Fibroblast of peridontal ligament (primary cell): ENCODE measurements around the gene BMP6.
"Not testable (repeated sequence)": the region's sequence is repeated elsewhere in the genome, so short reads cannot be mapped to it uniquely, and the experiment has no call there.

Source experiments
- DNase-seq: peaks from one replicate; pipeline ENCODE4 v3.0.0-alpha.2; 2010; ENCODE audit errors: extremely low read depth

The BMP6 gene

GRCh38 chr6:7787731-7788130 is 61.8 kb downstream of the BMP6 start:
- DNase-seq, result no peak

DNA sequence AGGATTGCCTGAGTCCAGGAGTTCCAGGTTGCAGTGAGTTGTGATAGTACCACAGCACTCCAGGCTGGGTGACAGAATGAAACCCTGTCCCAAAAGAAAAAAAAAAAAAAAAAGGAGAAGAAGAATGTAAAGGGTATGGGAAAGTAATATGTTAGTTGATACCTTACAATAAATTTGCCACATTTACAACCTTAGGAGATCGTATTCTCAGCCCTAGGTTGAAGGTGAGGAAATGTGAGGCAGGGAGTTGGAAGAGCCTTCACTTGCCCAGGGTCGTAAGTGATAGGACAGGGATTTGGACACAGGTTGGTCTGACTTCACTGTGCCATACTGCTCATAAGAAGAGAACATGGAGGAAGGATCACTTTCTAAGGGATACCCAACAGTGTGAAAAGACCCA is 68.6 kb downstream of the BMP6 start:
- no peak for DNase-seq

GRCh38 chr6:7797386-7797785 is 71.5 kb downstream of the BMP6 start:
- DNase-seq, result no peak

- DNase-seq, result no peak
Measured at GRCh38 chr6:7798751-7799150, 72.9 kb downstream of the BMP6 start.

GRCh38 chr6:7802662-7803061 is 76.8 kb downstream of the BMP6 start:
- DNase-seq, result no peak

DNA sequence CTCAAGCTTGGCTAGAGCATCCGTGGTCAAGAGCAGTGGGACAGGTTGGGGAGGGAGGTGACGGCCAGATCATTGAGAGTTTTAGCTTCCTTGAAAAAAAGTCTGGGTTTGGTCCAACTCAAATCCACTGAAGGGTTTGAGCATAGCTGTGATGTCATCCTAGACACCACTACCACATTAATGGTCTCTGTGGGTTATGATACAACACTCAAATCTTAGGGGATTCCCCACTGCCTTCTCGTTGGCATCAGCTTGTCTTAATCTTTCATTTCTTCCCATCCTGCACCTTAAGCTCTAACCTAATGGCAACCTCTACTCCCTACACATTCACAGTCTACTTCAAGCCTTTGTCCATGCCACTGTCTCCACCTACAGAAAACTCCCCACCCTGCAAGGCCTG is 77.3 kb downstream of the BMP6 start:
- no peak for DNase-seq

DNA sequence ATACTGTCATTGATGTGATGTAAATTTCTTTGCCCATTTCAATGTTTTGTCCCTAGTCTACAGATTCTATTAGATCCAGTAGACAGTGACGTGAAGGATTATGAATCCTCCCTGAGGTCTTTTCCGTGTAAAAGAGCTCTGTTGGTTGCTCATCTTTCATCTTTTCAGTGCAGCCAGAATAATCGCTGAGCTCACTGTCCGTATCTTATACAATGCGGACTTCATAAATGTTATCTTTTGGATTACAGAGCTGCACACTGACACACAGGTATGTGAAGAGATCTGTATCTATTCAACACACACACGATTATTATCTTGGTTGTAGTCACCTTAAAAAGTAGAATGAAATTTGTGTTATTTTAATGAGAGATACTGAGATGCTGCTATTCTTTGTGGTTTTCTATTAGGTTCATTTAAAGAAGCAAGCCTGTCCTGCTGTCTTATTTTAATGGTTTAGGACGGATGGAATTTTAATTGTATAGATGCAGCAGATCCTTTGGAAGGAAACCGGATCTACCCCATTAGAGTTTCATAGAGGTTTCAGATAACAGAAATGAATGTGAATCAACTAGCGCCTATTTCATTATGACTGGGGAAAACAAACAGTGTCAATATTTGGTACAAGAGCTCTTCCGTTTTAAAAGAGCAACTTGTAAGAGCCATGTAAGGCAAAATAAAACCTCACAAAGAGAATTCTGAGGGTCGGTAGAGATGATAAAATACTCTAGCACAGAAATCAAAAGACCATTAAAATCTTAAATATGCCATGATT is 79.4 kb downstream of the BMP6 start:
- DNase-seq, result no peak

GRCh38 chr6:7805850-7806214 is 79.9 kb downstream of the BMP6 start:
- no peak for DNase-seq

DNA sequence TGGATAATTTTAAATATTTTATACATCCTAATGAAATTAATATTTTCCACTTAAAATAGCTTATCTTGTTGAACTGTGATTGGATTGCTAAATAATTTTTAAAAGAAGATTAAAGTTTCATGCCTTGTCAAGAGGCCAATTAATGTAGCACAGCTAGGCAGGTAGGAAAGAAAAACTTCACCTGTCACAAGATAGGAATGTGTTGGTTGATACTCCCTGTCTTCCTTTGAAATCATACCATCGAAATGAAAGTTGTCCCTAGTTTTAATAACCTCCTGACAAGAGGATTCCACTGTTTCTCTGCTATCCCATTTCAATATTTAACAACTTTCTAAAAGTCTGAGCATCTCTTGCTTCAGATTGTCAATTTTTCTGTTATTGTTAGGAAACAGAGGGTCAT is 80.8 kb downstream of the BMP6 start:
- DNase-seq, result no peak

DNA sequence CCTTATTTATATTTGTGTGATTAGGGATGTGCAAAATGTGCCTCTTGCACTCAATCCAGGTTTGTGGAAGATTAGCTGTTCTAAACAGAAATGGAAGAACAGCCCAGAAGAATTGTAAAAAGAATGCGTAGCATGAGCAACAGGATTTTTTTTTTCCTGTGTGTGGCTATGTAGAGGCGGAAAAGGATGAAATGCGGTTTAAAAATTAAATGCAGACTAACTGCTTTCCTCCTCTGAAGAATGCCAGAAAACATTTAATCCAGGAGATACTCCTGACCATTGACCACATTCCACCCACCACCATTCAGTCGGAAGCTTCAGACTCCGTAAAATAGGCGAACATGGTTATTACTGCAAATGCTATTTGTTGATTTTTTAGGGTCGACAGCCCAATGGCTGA is 83.4 kb downstream of the BMP6 start:
- peak; percentile 47 for DNase-seq

DNA sequence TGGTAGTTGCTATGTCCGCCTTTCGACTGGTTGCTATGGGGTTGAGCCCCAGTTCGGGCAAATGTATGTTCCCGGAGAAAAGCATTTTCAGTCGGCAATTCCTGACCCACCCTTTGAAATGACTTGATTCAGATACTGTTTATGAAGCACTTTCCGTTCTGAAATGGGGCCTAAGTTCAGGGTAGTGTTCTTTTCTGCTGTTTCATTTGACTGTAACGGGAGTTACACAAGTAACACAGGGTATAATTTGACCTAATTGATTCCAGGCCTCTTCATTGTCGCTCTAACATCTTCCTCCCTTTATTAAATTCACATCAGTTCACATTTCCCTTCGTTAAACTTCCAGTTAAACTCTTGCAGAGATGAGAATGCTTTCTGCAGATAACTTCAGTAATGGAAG is 85.5 kb downstream of the BMP6 start:
- DNase-seq, result peak; percentile 68

DNA sequence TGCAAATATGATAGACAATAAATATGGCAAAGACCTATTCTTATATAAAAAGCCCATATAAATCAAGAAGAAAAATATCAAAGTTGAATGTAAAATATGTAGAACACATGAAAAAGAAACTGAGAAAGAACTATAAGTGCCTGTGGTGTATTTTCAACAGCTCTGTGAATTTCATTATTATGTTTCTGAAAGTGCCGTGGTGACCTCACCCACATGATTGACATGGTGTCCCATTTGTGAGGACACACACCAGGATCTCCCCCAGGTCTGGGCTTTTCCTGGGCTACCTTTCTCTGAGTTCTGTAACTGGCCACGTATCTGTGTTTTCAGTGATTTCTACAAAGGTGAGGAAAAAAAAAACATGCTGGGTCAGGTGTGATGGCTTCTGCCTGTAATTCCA is 86.7 kb downstream of the BMP6 start:
- no peak for DNase-seq

DNA sequence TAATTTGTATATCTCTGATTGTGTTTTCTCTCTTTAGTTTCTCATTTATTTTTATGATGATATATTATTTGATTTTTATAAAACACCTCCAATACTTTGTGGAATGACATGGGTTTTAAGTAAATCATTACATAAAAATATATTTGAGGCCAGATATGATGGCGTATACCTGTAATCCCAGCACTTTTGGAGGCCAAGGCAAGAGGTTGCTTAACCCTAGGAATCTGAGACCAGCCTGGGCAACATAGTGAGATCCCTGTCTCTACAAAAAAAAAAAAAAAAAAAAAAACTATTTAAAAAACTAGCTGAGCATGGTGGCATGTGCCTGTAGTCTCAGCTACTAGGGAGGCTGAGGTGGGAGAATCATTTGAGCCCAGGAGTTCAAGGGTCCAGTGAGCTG is 87.3 kb downstream of the BMP6 start:
- no peak for DNase-seq

GRCh38 chr6:7813704-7814103 is 87.8 kb downstream of the BMP6 start:
- no peak for DNase-seq

DNA sequence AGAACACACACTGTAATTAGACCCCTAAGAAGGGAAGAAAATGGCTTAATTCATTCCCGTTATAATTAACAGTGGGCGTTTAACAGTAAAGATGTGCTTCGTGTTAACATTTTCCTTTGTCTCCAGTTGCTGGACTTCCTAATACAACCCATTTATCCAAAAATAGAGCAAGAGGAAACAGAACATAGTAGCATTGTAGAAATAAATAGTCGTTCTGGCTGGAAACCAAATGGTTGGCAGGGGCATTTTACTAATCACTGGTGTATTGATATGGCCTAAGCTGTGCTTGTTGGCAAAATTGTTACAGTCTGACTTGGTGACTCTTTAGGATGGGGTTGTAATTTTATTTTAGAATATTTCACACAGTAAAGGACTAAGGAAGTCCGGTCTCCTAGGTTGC is 89.8 kb downstream of the BMP6 start:
- no peak for DNase-seq

GRCh38 chr6:7817184-7817583 is 91.3 kb downstream of the BMP6 start:
- not testable (repeated sequence) for DNase-seq

GRCh38 chr6:7818257-7819214 is 92.6 kb downstream of the BMP6 start:
- no peak for DNase-seq

DNA sequence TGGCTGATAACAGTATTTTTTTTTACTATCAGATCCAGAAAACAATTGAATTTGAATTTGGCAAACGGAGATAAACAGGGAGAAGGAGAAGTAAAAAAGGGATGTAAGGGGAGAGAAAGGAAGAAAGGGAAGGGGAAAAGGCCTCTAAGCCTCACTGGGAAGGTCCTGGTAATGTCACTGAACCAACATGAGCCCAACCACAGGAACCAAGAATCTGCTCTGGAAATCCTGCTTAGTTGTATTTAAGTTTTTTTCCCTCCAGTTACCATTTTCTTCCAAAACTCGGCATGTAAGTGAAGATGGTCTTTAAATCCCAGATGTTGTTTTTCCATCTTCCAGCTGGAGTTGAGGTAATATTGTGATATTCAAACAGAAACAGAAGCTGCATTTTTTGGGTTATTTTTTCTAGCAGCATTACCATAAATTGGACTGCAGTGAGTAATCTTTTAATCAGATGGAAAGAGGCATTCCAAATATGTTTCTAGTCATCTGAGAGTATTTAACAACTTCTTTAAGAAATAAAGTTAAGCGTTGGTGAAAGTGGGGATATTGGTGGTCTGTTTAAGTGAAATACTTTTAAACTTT is 93.6 kb downstream of the BMP6 start:
- DNase-seq, result peak; percentile 78

DNA sequence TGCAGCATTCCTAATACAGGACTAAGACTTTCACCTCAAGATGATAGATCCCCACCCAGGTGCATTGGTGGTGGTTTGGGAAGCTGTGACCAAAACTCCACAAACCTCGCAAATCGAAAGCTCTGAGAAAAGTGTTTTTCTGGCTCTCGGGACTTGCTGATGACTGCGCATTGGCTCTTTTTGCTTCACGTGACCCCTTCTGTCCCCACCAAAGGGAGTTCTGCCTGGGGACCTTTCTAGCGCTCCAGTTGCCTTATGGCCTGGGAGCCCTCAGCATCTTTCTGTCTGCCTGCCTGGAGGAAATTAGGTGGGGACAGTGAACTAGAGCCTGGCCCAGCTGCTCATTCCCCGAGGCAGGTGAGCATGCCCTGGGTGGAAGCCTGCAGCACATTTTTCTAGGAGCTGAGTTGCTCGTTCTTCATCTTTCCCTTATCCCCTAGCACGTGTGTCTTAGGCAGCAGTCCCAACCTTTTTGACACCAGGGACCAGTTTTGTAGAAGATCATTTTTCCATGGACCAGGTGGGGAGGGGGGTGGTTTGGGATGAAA is 94.5 kb downstream of the BMP6 start:
- DNase-seq, result no peak

GRCh38 chr6:7821426-7821825 is 95.5 kb downstream of the BMP6 start:
- peak; percentile 73 for DNase-seq

- DNase-seq, result no peak
Measured at GRCh38 chr6:7823552-7823951, 97.7 kb downstream of the BMP6 start.

GRCh38 chr6:7825986-7826385 is 100.1 kb downstream of the BMP6 start:
- DNase-seq, result no peak
